ENCODE results near the gene RELA. TPM values are rescaled to one million over a fixed set of nuclear protein-coding genes. Genes with fewer than 3 reads are reported as not detected.
A peak's percentile ranks its signal among the peaks of the same experiment; 100 is the strongest.
"Not testable (repeated sequence)": the region's sequence is repeated elsewhere in the genome, so short reads cannot be mapped to it uniquely, and the experiment has no call there.

Gene RELA
- total and polyA plus RNA-seq, 12 donors = 28.9 to 55.2 (median 38.7) TPM

DNA sequence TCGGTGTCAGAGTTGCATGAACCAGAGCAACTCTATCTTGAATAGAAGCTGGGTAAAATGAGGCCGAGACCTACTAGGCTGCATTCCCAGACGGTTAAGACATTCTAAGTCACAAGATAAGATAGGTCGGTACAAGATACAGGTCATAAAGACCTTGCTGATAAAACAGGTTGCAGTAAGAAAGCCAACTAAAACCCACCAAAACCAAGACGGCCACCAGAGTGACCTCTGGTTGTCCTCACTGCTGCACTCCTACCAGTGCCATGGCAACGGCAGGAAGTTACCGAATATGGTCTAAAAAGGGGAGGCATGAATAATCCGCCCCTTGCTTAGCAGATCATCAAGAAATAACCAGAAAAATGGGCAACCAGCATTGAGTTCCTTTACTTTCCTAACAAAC is 46.9 kb upstream of the RELA start:
- Histone ChIP-seq H3K27ac (peak overlapping the region in 1 of 10 donors; percentile 9), H3K27me3 (no peaks in the 10 kb centered on the region), H3K4me3 (no peak overlapping the region), H3K9me3 (no peaks in the 10 kb centered on the region), H3K36me3 (peaks cover 0 to 19% (median 16%) of the 10 kb centered on the region in 9 donors), H3K4me1 (peaks cover 0 to 35% (median 25%) of the 10 kb centered on the region in 9 donors)
- 43 to 50% methylated on average over 8 of the region's 8 CpGs for WGBS, 2 donors
- TF ChIP-seq, protein P1, sequence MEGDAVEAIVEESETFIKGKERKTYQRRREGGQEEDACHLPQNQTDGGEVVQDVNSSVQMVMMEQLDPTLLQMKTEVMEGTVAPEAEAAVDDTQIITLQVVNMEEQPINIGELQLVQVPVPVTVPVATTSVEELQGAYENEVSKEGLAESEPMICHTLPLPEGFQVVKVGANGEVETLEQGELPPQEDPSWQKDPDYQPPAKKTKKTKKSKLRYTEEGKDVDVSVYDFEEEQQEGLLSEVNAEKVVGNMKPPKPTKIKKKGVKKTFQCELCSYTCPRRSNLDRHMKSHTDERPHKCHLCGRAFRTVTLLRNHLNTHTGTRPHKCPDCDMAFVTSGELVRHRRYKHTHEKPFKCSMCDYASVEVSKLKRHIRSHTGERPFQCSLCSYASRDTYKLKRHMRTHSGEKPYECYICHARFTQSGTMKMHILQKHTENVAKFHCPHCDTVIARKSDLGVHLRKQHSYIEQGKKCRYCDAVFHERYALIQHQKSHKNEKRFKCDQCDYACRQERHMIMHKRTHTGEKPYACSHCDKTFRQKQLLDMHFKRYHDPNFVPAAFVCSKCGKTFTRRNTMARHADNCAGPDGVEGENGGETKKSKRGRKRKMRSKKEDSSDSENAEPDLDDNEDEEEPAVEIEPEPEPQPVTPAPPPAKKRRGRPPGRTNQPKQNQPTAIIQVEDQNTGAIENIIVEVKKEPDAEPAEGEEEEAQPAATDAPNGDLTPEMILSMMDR (IDR thresholded peaks at IDR 0.05) = no peak
- ATAC-seq = no peak
- no peak for DNase-seq
- intact Hi-C loops (cut with DNase I) = loop anchor here (2.0 to 10.0 kb wide), 10 partner anchors 47 to 278 kb away; partner anchors contain the start of genes AP5B1 (in 1 of the 10), FIBP (in 1 of the 10) and RELA (in 1 of the 10)

DNA sequence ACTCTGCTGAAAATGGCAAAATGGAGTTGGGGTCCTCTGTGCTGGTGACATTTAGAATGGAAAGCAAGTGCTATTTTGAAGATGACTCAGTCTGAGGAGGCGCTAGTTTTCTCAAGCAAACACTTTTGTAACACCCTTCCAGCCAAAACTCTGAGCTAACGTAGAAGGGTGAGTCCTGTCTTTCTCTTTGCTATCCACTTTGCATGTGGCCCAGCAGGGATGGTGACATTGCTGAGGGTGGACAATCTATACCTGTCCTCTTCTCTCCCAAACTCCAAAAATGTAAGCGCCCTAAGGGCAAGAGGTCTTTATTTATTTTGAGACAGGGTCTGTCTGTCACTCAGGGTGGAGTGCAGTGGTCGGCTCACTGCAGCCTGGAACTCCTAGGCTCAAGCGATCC is 45.7 kb upstream of the RELA start:
- TF ChIP-seq, protein P1 (IDR thresholded peaks at IDR 0.05) = no peak
- no peak overlapping the region for H3K27ac ChIP-seq

DNA sequence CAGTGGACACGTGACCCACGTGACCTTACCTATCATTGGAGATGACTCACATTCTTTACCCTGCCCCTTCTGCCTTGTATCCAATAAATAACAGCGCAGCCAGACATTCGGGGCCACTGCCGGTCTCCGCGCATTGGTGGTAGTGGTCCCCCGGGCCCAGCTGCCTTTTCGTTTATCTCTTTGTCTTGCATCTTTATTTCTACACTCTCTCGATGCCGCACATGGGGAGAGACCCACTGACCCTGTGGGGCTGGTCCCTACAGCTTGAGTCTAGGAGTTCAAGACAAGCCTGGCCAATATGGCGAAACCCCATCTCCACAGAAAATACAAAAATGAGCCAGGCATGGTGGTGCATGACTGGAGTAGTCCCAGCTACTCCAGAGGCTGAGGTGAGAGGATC is 44.3 kb upstream of the RELA start:
- 81 to 85% methylated on average over 10 of the region's 12 CpGs for WGBS, 2 donors
- H3K27ac ChIP-seq, ATAC-seq, H3K4me3 ChIP-seq, DNase-seq, H3K9me3 ChIP-seq, H3K27me3 ChIP-seq, H3K36me3 ChIP-seq: not testable (repeated sequence)
- H3K4me1 ChIP-seq = peaks cover 0 to 21% (median 15%) of the 10 kb centered on the region in 9 donors
- intact Hi-C loops (cut with DNase I) = loop anchor here in 7 of 10 donors (5.0 to 10.0 kb wide), 5 partner anchors 70 to 280 kb away; no protein-coding TSS in a partner anchor

More for the DNA sequence above, 45.7 kb upstream of the RELA start:
- 87 to 89% methylated on average over 5 of the region's 5 CpGs for WGBS, 2 donors
- ATAC-seq = no peak
- no peak overlapping the region for H3K4me3 ChIP-seq
- intact Hi-C loops (cut with DNase I) = loop anchor here in 7 of 10 donors (5.0 to 10.0 kb wide), 5 partner anchors 69 to 279 kb away; no protein-coding TSS in a partner anchor
- no peaks in the 10 kb centered on the region for H3K27me3 ChIP-seq
- DNase-seq = no peak
- peaks cover 0 to 31% (median 25%) of the 10 kb centered on the region in 9 donors for H3K4me1 ChIP-seq
- H3K9me3 ChIP-seq = no peaks in the 10 kb centered on the region
- H3K36me3 ChIP-seq = peaks cover 0 to 7% (median 4%) of the 10 kb centered on the region in 9 donors

DNA sequence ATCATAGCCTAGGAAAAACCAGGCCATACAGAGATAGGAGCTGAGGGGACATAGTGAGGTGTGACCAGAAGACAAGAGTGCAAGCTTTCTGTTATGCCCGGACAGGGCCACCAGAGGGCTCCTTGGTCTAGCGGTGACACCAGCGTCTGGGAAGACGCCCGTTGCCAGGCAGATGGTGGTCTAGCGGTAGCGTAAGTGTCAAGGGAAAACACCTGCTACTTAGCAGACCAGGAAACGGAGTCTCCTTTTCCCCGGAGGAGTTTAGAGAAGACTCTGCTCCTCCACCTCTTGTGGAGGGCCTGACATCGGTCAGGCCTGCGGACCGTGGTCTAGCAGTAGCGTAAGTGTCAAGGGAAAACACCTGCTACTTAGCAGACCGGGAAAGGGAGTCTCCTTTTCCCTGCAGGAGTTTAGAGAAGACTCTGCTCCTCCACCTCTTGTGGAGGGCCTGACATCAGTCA is 43.6 kb upstream of the RELA start:
- WGBS, 2 donors = 8 to 14% methylated on average over 14 of the region's 14 CpGs
- not testable (repeated sequence) for H3K36me3 ChIP-seq, H3K9me3 ChIP-seq, ATAC-seq, H3K27me3 ChIP-seq, H3K27ac ChIP-seq
- Histone ChIP-seq H3K4me1 (peaks cover 0 to 21% (median 13%) of the 10 kb centered on the region in 9 donors), H3K4me3 (peak overlapping the region in 5 of 10 donors; percentile 20 to 30 (median 28))
- intact Hi-C loops (cut with DNase I) = loop anchor here in 7 of 10 donors (5.0 to 10.0 kb wide), 5 partner anchors 71 to 281 kb away; no protein-coding TSS in a partner anchor
- DNase-seq = peak; percentile 72 to 79
- TF ChIP-seq, protein P1 (IDR thresholded peaks at IDR 0.05) = peak; percentile 47 to 85 (median 76)

DNA sequence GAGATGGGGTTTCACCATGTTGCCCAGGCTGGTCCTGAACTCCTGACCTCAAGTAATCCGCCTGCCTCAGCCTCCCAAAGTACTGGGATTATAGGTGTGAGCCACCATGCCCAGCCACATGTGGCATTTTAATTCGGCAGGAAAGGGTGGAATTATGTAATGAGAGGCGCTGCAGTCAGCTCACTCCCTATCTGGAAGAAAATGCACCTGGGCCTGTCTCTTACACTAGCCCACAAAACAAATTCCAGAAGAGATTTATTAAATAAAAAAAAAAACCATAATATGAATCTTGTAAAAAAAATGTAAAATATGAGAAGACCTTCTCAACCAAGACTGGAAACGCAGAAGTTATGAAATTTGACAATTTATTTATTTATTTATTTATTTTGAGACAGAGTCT is 41.1 kb upstream of the RELA start:
- TF ChIP-seq, protein P1 (IDR thresholded peaks at IDR 0.05) = no peak
- no peak overlapping the region for H3K27ac ChIP-seq
- peaks cover 0 to 5% (median 4%) of the 10 kb centered on the region in 9 donors for H3K4me1 ChIP-seq
- no peak for DNase-seq
- H3K9me3 ChIP-seq = no peaks in the 10 kb centered on the region
- intact Hi-C loops (cut with DNase I) = loop anchor here in 4 of 10 donors (5.0 to 10.0 kb wide), 3 partner anchors 79 to 283 kb away; no protein-coding TSS in a partner anchor
- no peak overlapping the region for H3K4me3 ChIP-seq
- no peak for ATAC-seq
- H3K27me3 ChIP-seq = no peaks in the 10 kb centered on the region
- WGBS, 2 donors = 76 to 77% methylated on average over 4 of the region's 4 CpGs
- H3K36me3 ChIP-seq = no peaks in the 10 kb centered on the region
